HG03060 (cell line): ENCODE measurements around the gene MTREX.
"Not testable (repeated sequence)": the region's sequence is repeated elsewhere in the genome, so short reads cannot be mapped to it uniquely, and the experiment has no call there.

Experiments
- ATAC-seq: cut with Tn5 transposase; IDR thresholded peaks from one replicate; pipeline ENCODE4 v1.9.1; 2021; ENCODE audit warnings: low read depth, moderate number of reproducible peaks; ENCODE audit not compliant: unreplicated experiment

The MTREX gene

DNA sequence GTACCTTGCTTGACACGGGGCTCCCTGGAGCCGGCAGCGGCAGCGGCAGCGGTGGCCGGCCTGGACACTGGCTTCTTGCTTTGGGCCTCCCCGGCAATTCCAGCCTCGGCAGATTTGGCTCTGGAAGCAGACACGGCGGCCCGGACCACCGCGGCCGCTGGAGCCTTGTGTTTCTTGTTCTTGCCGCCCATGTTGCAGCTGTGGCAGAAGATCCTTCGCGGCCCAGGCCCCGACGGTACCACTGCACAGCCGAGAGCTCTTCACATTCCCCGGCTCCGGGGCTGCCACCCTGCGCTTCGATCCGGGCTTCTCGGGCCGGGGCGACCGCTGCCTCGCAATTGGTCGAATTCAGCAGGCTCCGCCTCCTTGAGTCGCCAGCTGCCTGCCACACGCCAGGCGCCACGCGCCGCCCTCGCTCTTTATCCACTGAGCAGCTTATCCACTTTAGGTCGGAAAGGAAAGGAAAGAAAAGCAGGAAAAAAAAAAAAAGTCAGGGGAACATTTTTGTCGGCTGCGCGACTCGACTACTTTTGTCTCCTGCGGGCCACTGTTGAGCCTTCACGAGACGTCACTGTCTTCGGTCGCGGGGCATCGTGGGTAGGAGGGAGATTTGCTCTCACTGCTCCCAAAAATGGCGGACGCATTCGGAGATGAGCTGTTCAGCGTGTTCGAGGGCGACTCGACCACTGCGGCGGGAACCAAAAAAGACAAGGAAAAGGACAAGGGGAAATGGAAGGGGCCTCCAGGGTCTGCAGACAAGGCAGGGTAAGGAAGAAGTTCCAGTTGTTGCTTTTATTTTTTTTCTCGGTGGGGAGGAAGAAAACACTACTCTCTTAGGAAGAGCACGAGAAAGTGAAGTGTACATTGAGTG lies at the start of gene MTREX, which contains the start of gene DHX29:
TSS of gene MTREX (plus strand) at position 607 of the 871 bp plus-strand sequence. CDS start at position 632, 25 bp downstream.
TSS of gene DHX29 (minus strand) at position 312 of the 871 bp plus-strand sequence. CDS start at position 191, 121 bp downstream.
- ATAC-seq = peak; percentile 76

GRCh38 chr5:55258339-55258738 lies 49.5 kb upstream of the MTREX start:
- no peak for ATAC-seq

DNA sequence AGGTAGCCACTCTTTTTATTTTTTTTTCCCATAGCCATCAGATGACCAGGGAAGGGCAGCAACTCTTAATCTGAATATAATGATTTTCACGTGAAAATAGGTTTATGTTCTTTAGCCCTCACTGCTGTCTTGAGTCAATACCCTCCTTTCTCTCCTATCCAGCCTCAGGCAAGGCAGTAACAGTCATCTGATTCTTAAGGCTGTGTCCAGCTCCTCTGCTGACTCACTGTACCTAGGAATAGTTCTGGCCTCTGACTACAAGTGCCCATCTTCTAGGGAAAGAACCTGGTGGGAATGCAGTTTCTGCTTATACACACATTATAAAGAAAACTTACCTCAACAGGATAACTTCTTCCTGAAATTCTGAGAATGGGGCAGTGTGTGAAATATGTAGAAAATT lies 31.0 kb upstream of the MTREX start:
- ATAC-seq = no peak

- ATAC-seq = no peak
These were observed 29.0 kb upstream of the MTREX start for GRCh38 chr5:55278778-55279177.

- no peak for ATAC-seq
These were observed 21.3 kb upstream of the MTREX start for GRCh38 chr5:55286411-55286933.

DNA sequence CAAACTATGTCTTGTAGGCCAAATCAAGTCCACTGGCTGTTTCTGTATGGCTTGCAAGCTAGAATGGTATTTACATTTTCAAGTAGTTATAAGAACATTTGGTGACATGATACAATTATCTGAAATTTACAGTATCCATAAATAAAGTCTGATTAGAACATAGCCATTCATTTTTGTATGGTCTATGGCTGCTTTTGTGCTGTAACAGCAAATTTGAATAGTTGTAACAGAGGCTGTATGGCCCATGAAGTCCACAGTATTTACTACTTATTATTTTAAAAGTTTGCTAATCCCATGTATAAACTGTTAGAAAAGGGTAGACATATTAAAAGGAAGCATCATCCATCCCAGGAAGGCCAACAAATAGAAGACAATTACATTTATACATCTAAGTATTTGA lies 18.0 kb upstream of the MTREX start:
- ATAC-seq = no peak

GRCh38 chr5:55290991-55291390 lies 16.8 kb upstream of the MTREX start:
- ATAC-seq = no peak

DNA sequence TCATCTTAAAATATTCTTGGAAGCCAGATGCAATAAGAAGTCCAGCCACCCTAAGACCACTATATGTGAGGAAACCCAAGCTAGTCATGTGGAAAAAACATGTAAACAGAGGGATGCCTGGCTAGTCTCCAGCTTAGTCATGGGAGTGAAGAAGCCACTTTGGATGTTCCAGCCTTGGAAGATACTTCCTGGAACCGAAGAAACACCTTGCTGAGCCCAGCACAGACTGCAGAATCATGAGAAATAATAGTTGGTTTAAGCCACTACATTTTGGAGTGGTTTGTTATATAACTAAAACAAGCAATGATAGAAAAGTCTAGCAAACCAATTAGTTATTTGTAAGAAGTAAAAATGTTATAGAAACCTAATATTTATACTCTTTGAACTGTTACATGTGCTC lies 12.9 kb upstream of the MTREX start:
- no peak for ATAC-seq

DNA sequence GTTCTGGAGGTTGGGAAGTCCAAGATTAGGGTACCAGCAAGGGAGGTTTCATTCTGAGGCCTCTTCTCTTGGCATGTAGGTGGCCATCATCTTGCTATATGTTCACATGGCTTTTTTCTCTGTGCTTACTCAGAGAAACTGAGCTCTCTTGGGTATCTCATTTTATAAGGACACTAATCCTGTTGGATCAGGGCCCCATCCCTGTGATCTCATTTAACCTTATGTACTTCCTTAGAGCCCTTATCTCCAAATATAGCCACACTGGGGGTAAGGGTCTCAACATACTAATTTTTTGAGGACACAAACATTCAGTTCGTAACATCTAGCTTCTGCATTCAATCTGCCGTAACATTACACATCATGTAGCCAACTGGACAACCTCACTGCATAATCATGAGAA lies 6.9 kb upstream of the MTREX start:
- ATAC-seq = no peak

DNA sequence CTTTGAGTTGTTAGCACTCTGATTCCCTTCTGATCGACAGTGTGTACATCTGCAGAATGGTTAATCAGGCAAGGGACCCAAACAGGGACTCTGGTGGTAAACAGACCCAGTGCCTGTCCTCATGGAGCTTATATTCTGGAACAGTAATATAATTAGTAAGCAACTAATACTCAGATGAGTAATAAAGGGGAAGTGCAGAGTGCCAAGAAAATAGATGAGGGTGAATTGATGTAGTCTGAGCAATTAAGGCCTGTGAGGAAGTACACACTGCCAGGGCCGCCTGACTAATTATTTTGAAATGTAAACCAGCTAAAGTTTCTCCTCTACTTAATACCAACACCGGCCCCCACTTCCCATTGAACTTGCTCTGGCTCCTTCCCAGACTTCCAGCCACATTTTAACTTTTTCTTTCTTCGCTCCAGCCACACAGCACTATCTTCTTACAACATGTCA lies 4.5 kb upstream of the MTREX start:
- no peak for ATAC-seq

DNA sequence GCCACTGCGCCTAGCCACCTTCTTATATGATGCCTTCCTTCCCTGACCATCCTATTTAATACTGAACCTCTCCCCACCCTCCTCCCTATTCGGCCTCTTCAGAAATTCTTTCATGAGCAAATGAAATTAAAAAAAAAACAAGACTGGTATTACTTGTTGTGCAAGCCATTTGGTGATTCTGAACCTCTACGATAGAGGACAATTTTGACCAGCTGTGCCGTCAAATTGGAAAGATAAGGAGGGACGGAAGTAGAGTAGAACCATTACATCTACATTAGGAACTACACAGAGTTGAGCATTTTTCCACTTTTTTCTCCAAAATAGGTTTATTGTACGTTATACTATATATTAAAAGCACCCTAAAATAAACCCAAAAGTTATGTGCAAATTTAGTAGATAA lies 3.2 kb upstream of the MTREX start:
- ATAC-seq = no peak

GRCh38 chr5:55305345-55305744 lies 2.4 kb upstream of the MTREX start:
- no peak for ATAC-seq

GRCh38 chr5:55306641-55307382 lies 977 bp upstream of the MTREX start:
- no peak for ATAC-seq

- ATAC-seq = no peak
These were observed 556 bp downstream of the MTREX start for GRCh38 chr5:55308254-55308836.

GRCh38 chr5:55313870-55314617 lies 6.3 kb downstream of the MTREX start:
- no peak for ATAC-seq

DNA sequence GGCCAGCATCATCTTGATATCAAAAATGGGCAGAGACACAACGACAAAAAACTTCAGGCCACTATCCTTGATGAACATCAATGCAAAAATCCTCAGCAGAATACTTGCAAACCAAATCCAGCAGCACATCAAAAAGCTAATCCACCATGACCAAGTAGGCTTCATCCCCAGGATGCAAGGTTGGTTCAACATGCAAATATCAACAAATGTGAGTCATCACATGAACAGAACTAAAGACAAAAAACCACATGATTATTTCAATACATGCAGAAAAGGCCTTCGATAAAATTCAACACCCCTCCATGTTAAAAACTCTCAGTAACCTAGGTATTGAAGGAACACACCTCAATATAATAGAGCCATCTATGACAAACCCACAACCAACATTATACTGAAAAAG lies 8.5 kb downstream of the MTREX start:
- no peak for ATAC-seq

- ATAC-seq = no peak
These were observed 9.0 kb downstream of the MTREX start for GRCh38 chr5:55316837-55317236.

- not testable (repeated sequence) for ATAC-seq
These were observed 10.4 kb downstream of the MTREX start for GRCh38 chr5:55318237-55318636.

DNA sequence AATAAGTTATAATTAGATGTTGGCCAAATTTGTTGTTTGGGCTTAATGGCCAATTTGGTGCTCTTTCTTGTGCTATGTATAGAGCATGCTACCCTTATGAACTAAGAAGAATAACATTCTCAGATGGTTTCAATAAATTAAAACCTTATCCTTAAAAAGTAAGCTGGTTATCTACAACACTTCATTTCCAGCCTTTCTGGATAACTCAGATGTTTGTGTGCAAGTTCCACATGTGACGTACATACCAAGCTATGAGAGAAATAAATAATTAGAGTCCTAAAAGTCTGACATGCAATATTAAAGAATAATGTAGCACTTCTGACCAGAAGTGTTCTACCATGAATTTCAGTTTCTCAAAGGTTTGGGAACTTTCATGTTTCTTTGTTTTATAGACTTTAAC lies 11.7 kb downstream of the MTREX start:
- no peak for ATAC-seq

DNA sequence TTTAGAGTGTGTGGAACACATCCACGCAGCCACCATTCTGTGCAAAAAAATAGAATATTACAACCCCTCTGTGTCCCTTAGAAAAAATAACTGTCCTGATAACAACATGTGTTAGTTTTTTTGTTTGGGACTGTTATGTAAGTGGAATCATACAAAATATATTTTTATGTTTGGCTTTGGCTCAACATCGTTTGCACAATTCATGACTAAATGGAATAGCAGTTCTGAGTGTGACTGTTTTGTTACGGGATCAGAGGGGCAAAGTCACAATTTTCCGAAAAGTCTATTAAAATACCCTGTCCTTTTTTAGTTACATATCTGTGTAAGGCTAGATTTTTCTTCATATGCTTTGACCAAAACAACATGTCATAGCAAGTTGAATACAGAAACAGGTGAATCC lies 12.8 kb downstream of the MTREX start:
- ATAC-seq = no peak
